ENCODE measurements around the gene NFATC2. TPM values are rescaled to one million over a fixed set of nuclear protein-coding genes. Genes with fewer than 3 reads are reported as not detected.

NFATC2 gene
- total RNA-seq, 1 experiment from 2014 or later = 5.0 TPM

DNA sequence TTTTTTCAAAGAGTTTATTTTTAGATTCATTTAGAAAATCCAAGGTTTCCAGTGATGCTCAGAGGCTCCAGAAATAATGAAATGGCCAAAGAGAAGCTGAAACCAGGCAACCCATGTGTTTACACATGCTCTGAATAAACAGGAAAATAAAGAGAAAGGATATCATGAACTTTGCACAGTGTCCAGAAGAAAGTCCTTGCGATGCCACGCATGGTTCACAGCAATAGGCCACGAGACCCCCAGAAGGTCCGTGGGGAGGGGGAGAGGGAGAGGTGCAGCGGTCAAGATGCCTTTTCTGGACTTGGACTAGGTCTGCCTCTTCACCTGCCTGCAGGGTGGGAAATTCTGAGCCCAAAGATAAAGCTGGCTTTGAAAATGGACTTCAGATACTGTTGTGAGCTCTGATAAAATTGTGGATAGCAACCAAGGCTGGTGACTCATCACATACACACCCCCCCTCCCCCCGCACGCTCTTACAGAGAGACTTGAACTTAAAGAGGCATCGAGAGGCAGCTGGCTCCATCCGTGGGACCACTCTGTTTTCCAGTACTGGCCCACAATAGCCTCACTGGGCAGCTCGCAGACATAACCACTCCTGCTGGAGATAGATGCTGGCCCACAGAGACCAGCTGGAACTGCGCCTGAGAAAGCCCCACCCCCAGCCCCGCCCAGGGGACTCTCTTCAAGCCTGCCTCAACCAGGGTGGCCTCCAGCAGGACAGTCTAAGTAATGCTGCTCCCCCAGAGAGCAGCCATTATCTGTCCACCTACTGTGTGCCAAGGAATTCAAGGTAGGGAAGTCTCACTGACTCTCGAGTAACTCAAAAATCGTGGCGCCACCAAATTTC, 21.2 kb upstream of the NFATC2 start:
- Histone ChIP-seq H3K79me2 (ENCODE audit: insufficient read depth, low read length) (no peaks in the 10 kb centered on the region), H3K4me1 (ENCODE audit: control insufficient read depth in 1 of 2, insufficient read depth in 2 of 2, low read length in 2 of 2) (peaks cover 17 to 36% of the 10 kb centered on the region in 2 experiments), H3K4me3 (replicated peaks in 1 of 2; ENCODE audit: low read depth in 1 of 2, low read length in 2 of 2) (peak overlapping the region; percentile 17 to 60), H3K27ac (ENCODE audit: low read depth, low read length) (no peak overlapping the region), H3K9me2 (ENCODE audit: insufficient read depth) (no peaks in the 10 kb centered on the region), H3K27me3 (ENCODE audit: insufficient read depth, low read length) (peaks cover 30% of the 10 kb centered on the region; the same call in 1 of the 2 replicates), H3K4me2 (ENCODE audit: low read length) (peak overlapping the region; percentile 97), H2AFZ (ENCODE audit: low read depth, low read length, poor library complexity, severe bottlenecking) (peak overlapping the region; percentile 85), H4K20me1 (ENCODE audit: insufficient read depth) (no peaks in the 10 kb centered on the region), H3K36me3 (ENCODE audit: control insufficient read depth in 1 of 2, insufficient read depth in 2 of 2, low read length in 2 of 2) (no peaks in the 10 kb centered on the region), H3K9me3 (ENCODE audit: control insufficient read depth in 1 of 2, insufficient read depth in 1 of 2, low read depth in 1 of 2, low read length in 2 of 2) (no peaks in the 10 kb centered on the region), H3K9ac (ENCODE audit: low read length) (peak overlapping the region; percentile 43; the same call in 1 of the 2 replicates)
- CTCF ChIA-PET = interaction anchor here (0.6 to 2.4 kb wide), 4 partner anchors 31 to 178 kb away, joined by 3 to 10 read pairs (median 4); no protein-coding TSS in a partner anchor
- POLR2A ChIA-PET = interaction anchor here (1.4 kb wide), 1 partner anchor 21 kb away, joined by 4 read pairs; the partner anchor contains the start of gene NFATC2
- RAD21 ChIA-PET (ENCODE audit: low non-redundant PET in 1 of 2, low total read pairs in 2 of 2, uncharacterized antibody in 2 of 2, unreplicated experiment in 2 of 2) = no interaction called here
- peak; percentile 51 for DNase-seq (ENCODE audit: low read depth, low spot score)
- TF ChIP-seq FOSL1 (IDR thresholded peaks at IDR 0.05; ENCODE audit: low read depth) (peak; percentile 37; the same call in 1 of the 2 replicates), TCF7L2 (IDR thresholded peaks at IDR 0.05; ENCODE audit: borderline replicate concordance, extremely low read depth, insufficient read depth, insufficient read length) (no peak), SP1 (IDR thresholded peaks at IDR 0.05; ENCODE audit: low read depth) (no peak), ZNF274 (IDR thresholded peaks at IDR 0.05; ENCODE audit: low read depth, low read length) (no peak), SIN3A (IDR thresholded peaks at IDR 0.05; ENCODE audit: low read depth) (no peak), YY1 (IDR thresholded peaks at IDR 0.05; ENCODE audit: extremely low read depth, insufficient replicate concordance, low read depth, low read length) (no peak), JUND (IDR thresholded peaks at IDR 0.05) (peak; percentile 48; the same call in 1 of the 2 replicates)
- TF ChIP-seq, protein P1, sequence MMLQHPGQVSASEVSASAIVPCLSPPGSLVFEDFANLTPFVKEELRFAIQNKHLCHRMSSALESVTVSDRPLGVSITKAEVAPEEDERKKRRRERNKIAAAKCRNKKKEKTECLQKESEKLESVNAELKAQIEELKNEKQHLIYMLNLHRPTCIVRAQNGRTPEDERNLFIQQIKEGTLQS (IDR thresholded peaks at IDR 0.05) = no peak
- TF ChIP-seq, protein P2, sequence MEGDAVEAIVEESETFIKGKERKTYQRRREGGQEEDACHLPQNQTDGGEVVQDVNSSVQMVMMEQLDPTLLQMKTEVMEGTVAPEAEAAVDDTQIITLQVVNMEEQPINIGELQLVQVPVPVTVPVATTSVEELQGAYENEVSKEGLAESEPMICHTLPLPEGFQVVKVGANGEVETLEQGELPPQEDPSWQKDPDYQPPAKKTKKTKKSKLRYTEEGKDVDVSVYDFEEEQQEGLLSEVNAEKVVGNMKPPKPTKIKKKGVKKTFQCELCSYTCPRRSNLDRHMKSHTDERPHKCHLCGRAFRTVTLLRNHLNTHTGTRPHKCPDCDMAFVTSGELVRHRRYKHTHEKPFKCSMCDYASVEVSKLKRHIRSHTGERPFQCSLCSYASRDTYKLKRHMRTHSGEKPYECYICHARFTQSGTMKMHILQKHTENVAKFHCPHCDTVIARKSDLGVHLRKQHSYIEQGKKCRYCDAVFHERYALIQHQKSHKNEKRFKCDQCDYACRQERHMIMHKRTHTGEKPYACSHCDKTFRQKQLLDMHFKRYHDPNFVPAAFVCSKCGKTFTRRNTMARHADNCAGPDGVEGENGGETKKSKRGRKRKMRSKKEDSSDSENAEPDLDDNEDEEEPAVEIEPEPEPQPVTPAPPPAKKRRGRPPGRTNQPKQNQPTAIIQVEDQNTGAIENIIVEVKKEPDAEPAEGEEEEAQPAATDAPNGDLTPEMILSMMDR (IDR thresholded peaks at IDR 0.05 in 2 of 3, conservative IDR thresholded peaks at IDR 0.05 in 1 of 3; ENCODE audit: borderline replicate concordance in 1 of 3, insufficient read depth in 1 of 3, low read depth in 2 of 3, low read length in 2 of 3) = peak in 2 of 3 experiments; percentile 29 to 39; a peak in 3 of 6 replicates
- TF ChIP-seq, protein P3, sequence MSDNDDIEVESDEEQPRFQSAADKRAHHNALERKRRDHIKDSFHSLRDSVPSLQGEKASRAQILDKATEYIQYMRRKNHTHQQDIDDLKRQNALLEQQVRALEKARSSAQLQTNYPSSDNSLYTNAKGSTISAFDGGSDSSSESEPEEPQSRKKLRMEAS (IDR thresholded peaks at IDR 0.05) = no peak
- peak; percentile 84 for ATAC-seq
- intact Hi-C loops (cut with micrococcal nuclease) = no loop called here
- no TSS peak for BruUV-seq (replicated peaks)

Measured in HCT116 (cell line).